WTC11 (cell line): ENCODE results near the gene TMUB1.

ENCODE experiments used
- CTCF ChIP-seq: fragments of 200-600 bp; IDR thresholded peaks from 2 replicates; pipeline ENCODE4 v1.8.0; 2022; ENCODE audit warnings: antibody characterized with exemption
- ETV6 ChIP-seq: sonication (generic); formaldehyde crosslinking; IDR thresholded peaks from 2 replicates; pipeline ENCODE4 v1.8.1; 2022; ENCODE audit warnings: mild to moderate bottlenecking, missing genetic modification reagents
- FOXP4 ChIP-seq: sonication (generic); formaldehyde crosslinking; IDR thresholded peaks from 2 replicates; pipeline ENCODE4 v1.8.0; 2022; ENCODE audit warnings: mild to moderate bottlenecking, missing genetic modification reagents
- ZNF121 ChIP-seq: sonication (generic); formaldehyde crosslinking; IDR thresholded peaks from 2 replicates; pipeline ENCODE4 v1.8.0; 2023; ENCODE audit warnings: missing genetic modification reagents

- no peak for TF ChIP-seq ZNF121
- no peak for TF ChIP-seq CTCF
- no peak for TF ChIP-seq FOXP4 (CRISPR knock-in tag)
- TF ChIP-seq ETV6: no peak
Measured at GRCh38 chr7:151103973-151104372, 20.7 kb upstream of the TMUB1 start.
